Fibroblast of villous mesenchyme (primary cell): Measurements from ENCODE around the gene SLC38A11. TPM values are rescaled to one million over a fixed set of nuclear protein-coding genes. Genes with fewer than 3 reads are reported as not detected.

Experiments
- DNase-seq: peaks from one replicate; pipeline ENCODE4 v3.0.0-alpha.2; 2010; ENCODE audit warnings: low read depth
- H3K4me3 ChIP-seq: 2 replicates; pipeline ENCODE4 v1.5.1; 2011; ENCODE audit warnings: low read depth, mild to moderate bottlenecking, low read length
- total RNA-seq: library from RNA; depleted of rRNA; stranded (reverse); fragments of >200 nt; gene quantifications from 2 replicates; pipeline ENCODE4 v1.2.3, GENCODE V29; 2012
- TF ChIP-seq, protein P1 (sequence below): IDR thresholded peaks from 2 replicates; pipeline ENCODE4 v1.5.1; 2012; ENCODE audit warnings: low read depth, mild to moderate bottlenecking, low read length; ENCODE audit not compliant: insufficient read depth

Gene SLC38A11
- total RNA-seq, 1 donor = under 0.01 TPM

DNA sequence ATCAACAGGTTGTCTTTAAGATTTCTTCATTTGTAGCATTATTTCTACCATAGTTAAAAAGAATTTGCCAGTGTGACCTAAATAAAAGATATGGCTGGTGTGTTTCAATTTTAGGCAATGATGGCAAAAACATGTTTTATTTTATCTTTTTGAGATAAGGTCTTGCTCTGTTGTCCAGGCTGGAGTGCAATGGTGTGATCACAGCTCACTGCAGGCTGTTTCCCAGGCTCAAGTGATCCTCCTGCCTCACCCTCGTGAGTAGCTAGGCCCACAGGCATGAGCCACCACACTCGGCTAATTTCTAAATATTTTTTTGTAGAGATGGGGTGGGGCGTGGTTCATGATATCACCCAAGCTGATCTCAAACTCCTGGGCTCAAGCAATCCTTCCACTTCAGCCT, 66.7 kb downstream of the SLC38A11 start:
- no peak overlapping the region for H3K4me3 ChIP-seq
- DNase-seq = peak; percentile 38
- TF ChIP-seq, protein P1, sequence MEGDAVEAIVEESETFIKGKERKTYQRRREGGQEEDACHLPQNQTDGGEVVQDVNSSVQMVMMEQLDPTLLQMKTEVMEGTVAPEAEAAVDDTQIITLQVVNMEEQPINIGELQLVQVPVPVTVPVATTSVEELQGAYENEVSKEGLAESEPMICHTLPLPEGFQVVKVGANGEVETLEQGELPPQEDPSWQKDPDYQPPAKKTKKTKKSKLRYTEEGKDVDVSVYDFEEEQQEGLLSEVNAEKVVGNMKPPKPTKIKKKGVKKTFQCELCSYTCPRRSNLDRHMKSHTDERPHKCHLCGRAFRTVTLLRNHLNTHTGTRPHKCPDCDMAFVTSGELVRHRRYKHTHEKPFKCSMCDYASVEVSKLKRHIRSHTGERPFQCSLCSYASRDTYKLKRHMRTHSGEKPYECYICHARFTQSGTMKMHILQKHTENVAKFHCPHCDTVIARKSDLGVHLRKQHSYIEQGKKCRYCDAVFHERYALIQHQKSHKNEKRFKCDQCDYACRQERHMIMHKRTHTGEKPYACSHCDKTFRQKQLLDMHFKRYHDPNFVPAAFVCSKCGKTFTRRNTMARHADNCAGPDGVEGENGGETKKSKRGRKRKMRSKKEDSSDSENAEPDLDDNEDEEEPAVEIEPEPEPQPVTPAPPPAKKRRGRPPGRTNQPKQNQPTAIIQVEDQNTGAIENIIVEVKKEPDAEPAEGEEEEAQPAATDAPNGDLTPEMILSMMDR = no peak

DNA sequence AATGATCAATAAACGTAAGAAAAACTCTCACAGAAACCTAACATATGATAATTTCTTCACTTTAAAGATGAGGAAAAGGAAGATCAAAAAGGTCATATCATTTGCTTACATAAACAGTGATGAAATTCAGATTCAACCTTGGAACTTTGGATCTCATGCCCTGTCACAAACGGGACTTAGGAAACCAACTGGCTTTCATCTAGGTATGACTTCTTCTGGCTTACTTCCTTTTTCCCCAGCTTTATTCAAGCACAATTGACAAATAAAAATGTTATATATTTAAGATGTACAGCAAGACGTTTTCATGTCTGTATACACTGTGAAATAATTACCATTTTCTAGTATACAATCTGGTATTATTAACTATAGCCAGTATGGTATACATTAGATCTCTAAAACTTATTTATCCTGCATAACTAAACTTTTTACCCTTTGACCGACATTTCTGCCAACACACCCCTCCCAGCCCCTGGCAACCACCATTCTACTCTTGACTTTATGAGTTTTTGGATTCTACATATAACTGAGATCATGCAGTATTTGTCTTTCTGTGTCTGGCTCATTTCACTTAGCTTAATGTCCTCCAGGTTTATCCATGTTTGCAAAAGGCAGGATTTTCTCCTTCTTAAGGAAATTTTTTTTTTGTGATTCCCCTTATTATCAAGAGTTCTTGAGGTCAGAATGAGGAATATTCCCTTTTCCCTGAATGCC, 67.7 kb downstream of the SLC38A11 start:
- no peak for DNase-seq
- H3K4me3 ChIP-seq = no peak overlapping the region
- TF ChIP-seq, protein P1 = no peak

DNA sequence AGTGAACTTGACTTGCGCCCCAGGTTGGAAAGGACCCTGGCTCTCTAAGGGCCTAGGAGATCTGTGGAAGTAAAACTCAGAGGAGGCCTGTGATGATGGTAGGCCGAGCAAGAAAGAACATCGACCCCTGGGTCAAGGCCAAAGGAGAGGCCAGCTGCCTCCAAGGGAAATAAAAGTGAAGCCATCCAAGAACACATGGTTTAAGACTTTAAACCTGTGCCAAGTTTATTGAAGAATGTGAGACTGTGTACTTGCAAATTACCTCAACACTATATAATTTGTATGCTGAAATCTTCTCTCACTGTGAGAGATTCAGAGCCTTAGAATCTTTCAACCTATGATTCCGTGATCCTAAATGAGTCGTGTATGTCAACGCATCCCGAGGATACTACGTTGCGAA, 73.0 kb downstream of the SLC38A11 start:
- peak; percentile 27 for DNase-seq
- TF ChIP-seq, protein P1 = no peak
- H3K4me3 ChIP-seq = no peak overlapping the region

DNA sequence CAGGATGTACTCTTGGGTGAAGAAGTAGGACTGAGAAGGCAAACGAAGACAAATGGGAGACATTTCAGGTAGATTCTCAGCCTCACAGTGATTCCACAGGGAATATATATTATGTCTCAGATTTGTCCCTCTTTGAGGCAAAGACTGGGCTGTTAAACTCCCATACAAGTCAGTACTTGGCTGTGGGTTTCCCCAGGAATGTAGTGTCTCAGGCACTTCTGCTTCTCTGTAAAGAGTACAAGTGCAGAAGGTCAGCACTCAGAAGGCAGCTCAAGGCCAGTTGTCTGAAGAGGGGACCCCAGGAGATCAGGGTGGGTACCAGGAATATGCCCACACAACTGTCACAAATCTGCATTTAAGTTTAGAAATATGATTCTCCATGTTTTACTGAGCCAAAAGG, 73.8 kb downstream of the SLC38A11 start:
- TF ChIP-seq, protein P1 = no peak
- no peak overlapping the region for H3K4me3 ChIP-seq
- DNase-seq = no peak

DNA sequence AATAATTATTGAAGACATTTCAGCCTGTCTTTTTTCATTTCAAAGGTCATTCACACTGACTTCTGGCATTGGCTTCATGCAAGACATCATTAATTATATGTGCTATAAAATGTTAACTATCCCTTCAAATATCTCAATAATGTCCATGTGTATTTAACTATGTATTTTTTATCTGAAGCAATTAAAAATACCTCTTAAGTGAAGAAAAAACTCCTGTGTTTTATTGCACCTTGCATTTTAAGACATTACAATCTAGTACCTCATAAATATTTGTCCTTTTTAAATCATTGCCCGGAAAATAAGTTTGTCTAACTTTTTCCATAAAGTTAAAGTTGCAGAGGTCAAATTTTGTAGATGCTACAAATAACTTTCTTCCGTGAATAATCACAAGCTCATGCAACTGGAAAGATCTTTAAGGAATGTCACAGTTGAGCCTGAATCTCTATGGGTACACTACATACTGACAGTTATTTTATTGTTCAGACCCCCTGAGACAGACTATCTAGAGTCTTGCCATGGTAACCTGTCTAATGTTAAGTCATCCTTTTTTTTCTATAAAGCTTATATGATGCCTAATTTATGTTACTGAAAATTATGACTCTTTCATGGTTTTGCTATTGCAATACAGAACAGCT, 75.3 kb downstream of the SLC38A11 start:
- DNase-seq = peak; percentile 36
- H3K4me3 ChIP-seq = no peak overlapping the region
- TF ChIP-seq, protein P1 = no peak

DNA sequence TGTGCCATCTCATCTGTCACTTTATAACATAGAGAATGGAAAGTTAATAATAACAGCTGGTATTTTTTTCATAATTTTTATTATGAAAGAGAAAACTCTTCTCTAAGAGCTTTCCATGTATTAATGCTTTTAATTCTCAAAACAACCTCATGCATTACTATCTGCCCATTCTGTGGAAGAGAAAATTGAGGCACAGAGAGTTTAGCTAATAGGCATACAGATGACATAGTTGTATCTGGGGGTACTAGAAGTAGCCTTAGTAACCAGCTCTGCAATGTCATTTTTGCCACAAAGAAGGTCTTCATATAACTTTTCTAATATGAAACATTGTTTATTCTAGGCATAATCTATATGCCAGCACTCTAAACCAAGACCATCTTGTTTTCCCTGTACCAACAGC, 77.4 kb downstream of the SLC38A11 start:
- DNase-seq = no peak
- TF ChIP-seq, protein P1 = no peak
- no peak overlapping the region for H3K4me3 ChIP-seq
